Suppressor macrophage treated with lipopolysaccharide for 1 hour (primary cell): Measurements from ENCODE around the gene DKK2.
A peak's percentile ranks its signal among the peaks of the same experiment; 100 is the strongest.

Source experiments
- DNase-seq, 3 donors: peaks; one replicate each; pipeline ENCODE4 v3.0.0-alpha.2; 2020 to 2022

Gene DKK2

GRCh38 chr4:107035819-107036583, at the start of gene DKK2:
TSS of gene DKK2 (minus strand) at chr4:107036313. CDS start at chr4:107035591, 722 bp downstream.
- peak; percentile 36 to 52 (median 50) for DNase-seq

- DNase-seq, result no peak
Measured at GRCh38 chr4:107077192-107077591, 41.1 kb upstream of the DKK2 start.

- DNase-seq, result no peak
Measured at GRCh38 chr4:107072836-107073736, 37.0 kb upstream of the DKK2 start.

GRCh38 chr4:107071108-107071507, 35.0 kb upstream of the DKK2 start:
- DNase-seq, result no peak

GRCh38 chr4:107069049-107069448, 32.9 kb upstream of the DKK2 start:
- peak; percentile 21 to 62 (median 55) for DNase-seq

- DNase-seq, result no peak
Measured at GRCh38 chr4:107068116-107068515, 32.0 kb upstream of the DKK2 start.

GRCh38 chr4:107066621-107067020, 30.5 kb upstream of the DKK2 start:
- DNase-seq, result peak in 2 of 3 donors; percentile 4 to 29

GRCh38 chr4:107065201-107065600, 29.1 kb upstream of the DKK2 start:
- DNase-seq, result peak; percentile 22 to 70 (median 69)

GRCh38 chr4:107060388-107060787, 24.3 kb upstream of the DKK2 start:
- peak in 2 of 3 donors; percentile 19 for DNase-seq

GRCh38 chr4:107058828-107059227, 22.7 kb upstream of the DKK2 start:
- peak in 2 of 3 donors; percentile 22 to 30 for DNase-seq

GRCh38 chr4:107050525-107051135, 14.5 kb upstream of the DKK2 start:
- DNase-seq, result peak in 2 of 3 donors; percentile 22 to 30

- DNase-seq, result no peak
Measured at GRCh38 chr4:107046261-107046660, 10.1 kb upstream of the DKK2 start.

GRCh38 chr4:107044170-107044569, 8.1 kb upstream of the DKK2 start:
- DNase-seq, result peak in 1 of 3 donors; percentile 38

GRCh38 chr4:107037199-107037584, 1.1 kb upstream of the DKK2 start:
- DNase-seq, result peak; percentile 18 to 36 (median 33)

- DNase-seq, result peak in 2 of 3 donors; percentile 7 to 13
Measured at GRCh38 chr4:107036584-107037198, 578 bp upstream of the DKK2 start.

- peak in 1 of 3 donors; percentile 4 for DNase-seq
Measured at GRCh38 chr4:107034996-107035818, 906 bp downstream of the DKK2 start.

- peak; percentile 19 to 29 (median 24) for DNase-seq
Measured at GRCh38 chr4:107034091-107034995, 1.8 kb downstream of the DKK2 start.

- DNase-seq, result no peak
Measured at GRCh38 chr4:107027379-107027778, 8.7 kb downstream of the DKK2 start.

GRCh38 chr4:107018344-107018735, 17.8 kb downstream of the DKK2 start:
- DNase-seq, result no peak

- DNase-seq, result no peak
Measured at GRCh38 chr4:107017443-107018343, 18.4 kb downstream of the DKK2 start.
